A673 (cell line): Measurements from ENCODE around the gene RMI1. TPM values are rescaled to one million over a fixed set of nuclear protein-coding genes. Genes with fewer than 3 reads are reported as not detected.

Experiments used
- BruUV-seq: library from RNA; stranded (reverse); fragments of 400-500 nt; replicated peaks from 2 replicates; lab custom pipeline; 2021; lab: Mats Ljungman, UMichigan
- CTCF ChIA-PET: fragments of 300-600 bp; sonication (Branson Sonifier 250); formaldehyde crosslinking; loops from one replicate; lab custom pipeline; 2022; ENCODE audit warnings: antibody characterized with exemption; lab: Charles Lee
- POLR2A ChIA-PET: fragments of 300-600 bp; sonication (Branson Sonifier 250); formaldehyde crosslinking; loops from one replicate; lab custom pipeline; 2022; ENCODE audit warnings: antibody characterized with exemption; ENCODE audit not compliant: low non-redundant PET; lab: Charles Lee
- DNase-seq: peaks from one replicate; pipeline ENCODE4 v3.0.0-alpha.2; 2015; ENCODE audit warnings: low spot score
- H3K27ac ChIP-seq: fragments of 200-600 bp; sonication (generic); 2 replicates; pipeline ENCODE4 v1.5.1; 2016; ENCODE audit warnings: mixed run types, low read depth, mild to moderate bottlenecking, mixed read lengths, antibody characterized with exemption, low read length; ENCODE audit not compliant: poor library complexity, severe bottlenecking
- H3K27me3 ChIP-seq: fragments of 200-600 bp; sonication (generic); replicated peaks from 2 replicates; pipeline ENCODE4 v1.6.1; 2017; ENCODE audit warnings: mixed run types, low read depth, mild to moderate bottlenecking, mixed read lengths, antibody characterized with exemption, low read length; ENCODE audit not compliant: insufficient read depth, poor library complexity
- H3K36me3 ChIP-seq: fragments of 200-600 bp; sonication (generic); 2 replicates; pipeline ENCODE4 v1.6.1; 2016; ENCODE audit warnings: mixed run types, mild to moderate bottlenecking, mixed read lengths, antibody characterized with exemption, low read length; ENCODE audit not compliant: insufficient read depth, poor library complexity, severe bottlenecking
- H3K4me1 ChIP-seq: fragments of 200-600 bp; sonication (generic); 2 replicates; pipeline ENCODE4 v1.6.1; 2017; ENCODE audit warnings: mixed run types, mild to moderate bottlenecking, mixed read lengths, antibody characterized with exemption, low read length; ENCODE audit not compliant: insufficient read depth, poor library complexity, severe bottlenecking
- H3K4me3 ChIP-seq: fragments of 200-600 bp; sonication (generic); 2 replicates; pipeline ENCODE4 v1.5.1; 2016; ENCODE audit warnings: low read depth, mixed run types, mild to moderate bottlenecking, mixed read lengths, low read length; ENCODE audit not compliant: poor library complexity, severe bottlenecking
- H3K9me3 ChIP-seq: fragments of 200-600 bp; sonication (generic); 2 replicates; pipeline ENCODE4 v1.6.1; 2016; ENCODE audit warnings: mixed run types, low read depth, mild to moderate bottlenecking, mixed read lengths, antibody characterized with exemption, low read length; ENCODE audit not compliant: poor library complexity, severe bottlenecking
- EZH2 ChIP-seq: fragments of 200-600 bp; sonication (generic); IDR thresholded peaks from 2 replicates; pipeline ENCODE4 v1.6.1; 2017; ENCODE audit warnings: borderline replicate concordance, low read depth, mild to moderate bottlenecking, mixed read lengths, antibody characterized with exemption, low read length; ENCODE audit not compliant: poor library complexity, severe bottlenecking
- intact Hi-C: fragments of 100-400 bp; cut with micrococcal nuclease; formaldehyde crosslinking; loops from one replicate; pipeline ENCODE4 v1.10.0; 2022; ENCODE audit not compliant: unreplicated experiment
- total RNA-seq: library from RNA; stranded (reverse); gene quantifications from 2 replicates; pipeline ENCODE4 v1.2.3, GENCODE V29; 2021
- TF ChIP-seq, protein P1 (sequence below): fragments of 300-800, 200-600 bp; sonication (generic); conservative IDR thresholded peaks from 2 replicates; pipeline ENCODE4 v1.5.1; 2017; ENCODE audit warnings: low read depth, mild to moderate bottlenecking, antibody characterized with exemption, low read length, moderate library complexity, mixed read lengths

RMI1 gene
- total RNA-seq, 1 experiment from 2014 or later, result 36.4 TPM

DNA sequence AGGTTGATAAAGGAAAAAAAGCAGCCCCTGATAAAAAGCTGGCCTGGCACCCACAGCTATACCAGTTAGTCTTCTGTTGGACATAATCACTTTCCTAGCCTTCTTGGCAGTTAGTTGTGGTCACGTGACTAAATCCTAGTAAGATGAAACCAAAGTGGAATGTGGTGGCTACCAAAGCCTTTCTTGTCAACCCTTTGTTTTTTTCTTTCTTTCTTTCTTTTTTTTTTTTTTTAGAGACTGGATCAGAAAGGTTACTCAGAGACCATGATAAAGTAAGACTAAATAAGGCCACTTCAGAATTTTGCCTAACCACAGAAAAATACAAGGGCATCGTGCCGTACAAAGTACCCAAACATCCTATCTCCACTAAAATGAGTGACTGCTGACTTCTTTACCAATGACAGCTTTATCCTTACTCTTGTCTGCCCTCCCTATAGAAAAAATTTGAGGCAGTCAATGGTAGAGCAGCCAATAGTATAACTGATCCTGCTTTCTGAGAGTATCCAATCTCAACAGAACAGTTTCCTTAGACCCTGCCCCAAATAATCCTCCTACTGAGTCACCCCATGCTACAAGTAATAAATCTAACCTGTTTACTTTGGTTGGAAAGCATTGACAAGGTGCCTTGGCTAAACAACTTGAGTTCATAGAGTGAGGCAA is 45.2 kb upstream of the RMI1 start:
- TF ChIP-seq EZH2, result no peak
- TF ChIP-seq, protein P1, sequence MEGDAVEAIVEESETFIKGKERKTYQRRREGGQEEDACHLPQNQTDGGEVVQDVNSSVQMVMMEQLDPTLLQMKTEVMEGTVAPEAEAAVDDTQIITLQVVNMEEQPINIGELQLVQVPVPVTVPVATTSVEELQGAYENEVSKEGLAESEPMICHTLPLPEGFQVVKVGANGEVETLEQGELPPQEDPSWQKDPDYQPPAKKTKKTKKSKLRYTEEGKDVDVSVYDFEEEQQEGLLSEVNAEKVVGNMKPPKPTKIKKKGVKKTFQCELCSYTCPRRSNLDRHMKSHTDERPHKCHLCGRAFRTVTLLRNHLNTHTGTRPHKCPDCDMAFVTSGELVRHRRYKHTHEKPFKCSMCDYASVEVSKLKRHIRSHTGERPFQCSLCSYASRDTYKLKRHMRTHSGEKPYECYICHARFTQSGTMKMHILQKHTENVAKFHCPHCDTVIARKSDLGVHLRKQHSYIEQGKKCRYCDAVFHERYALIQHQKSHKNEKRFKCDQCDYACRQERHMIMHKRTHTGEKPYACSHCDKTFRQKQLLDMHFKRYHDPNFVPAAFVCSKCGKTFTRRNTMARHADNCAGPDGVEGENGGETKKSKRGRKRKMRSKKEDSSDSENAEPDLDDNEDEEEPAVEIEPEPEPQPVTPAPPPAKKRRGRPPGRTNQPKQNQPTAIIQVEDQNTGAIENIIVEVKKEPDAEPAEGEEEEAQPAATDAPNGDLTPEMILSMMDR, result no peak
- Histone ChIP-seq H3K27me3 (no peaks in the 10 kb centered on the region), H3K4me1 (peaks cover 46% of the 10 kb centered on the region), H3K4me3 (no peak overlapping the region), H3K9me3 (no peaks in the 10 kb centered on the region), H3K36me3 (no peaks in the 10 kb centered on the region), H3K27ac (peak overlapping the region; percentile 66)
- POLR2A ChIA-PET, result interaction anchor here (0.9 kb wide), 1 partner anchor 329 kb away, joined by 3 read pairs; no protein-coding TSS in a partner anchor
- peak; percentile 75 for DNase-seq
- CTCF ChIA-PET, result no interaction called here
- intact Hi-C loops, result no loop called here
- BruUV-seq, result no TSS peak

DNA sequence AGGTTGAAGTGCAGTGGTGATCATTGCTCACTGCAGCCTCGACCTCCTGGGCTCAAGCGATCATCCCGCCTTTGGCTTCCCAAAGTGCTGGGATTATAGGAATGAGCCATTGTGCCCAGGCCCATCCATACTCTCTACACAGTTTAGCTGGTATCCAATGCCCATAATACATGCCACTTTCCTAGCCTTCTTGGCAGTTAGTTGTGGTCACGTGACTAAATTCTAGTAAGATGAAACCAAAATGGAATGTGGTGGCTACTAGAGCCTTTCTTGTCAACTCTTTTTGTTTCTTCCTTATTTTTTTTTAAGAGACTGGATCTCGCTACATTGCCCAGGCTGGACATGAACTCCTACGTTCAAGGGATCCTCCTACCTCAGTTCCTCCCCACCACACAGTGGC is 44.1 kb upstream of the RMI1 start:
- H3K36me3 ChIP-seq, result no peaks in the 10 kb centered on the region
- no peak overlapping the region for H3K4me3 ChIP-seq
- no peaks in the 10 kb centered on the region for H3K27me3 ChIP-seq
- H3K4me1 ChIP-seq, result peaks cover 41% of the 10 kb centered on the region
- ChIA-PET CTCF (no interaction called here), POLR2A (no interaction called here)
- H3K9me3 ChIP-seq, result no peaks in the 10 kb centered on the region
- TF ChIP-seq, protein P1, result no peak
- TF ChIP-seq EZH2, result no peak
- DNase-seq, result no peak
- BruUV-seq, result no TSS peak
- intact Hi-C loops, result no loop called here
- no peak overlapping the region for H3K27ac ChIP-seq

DNA sequence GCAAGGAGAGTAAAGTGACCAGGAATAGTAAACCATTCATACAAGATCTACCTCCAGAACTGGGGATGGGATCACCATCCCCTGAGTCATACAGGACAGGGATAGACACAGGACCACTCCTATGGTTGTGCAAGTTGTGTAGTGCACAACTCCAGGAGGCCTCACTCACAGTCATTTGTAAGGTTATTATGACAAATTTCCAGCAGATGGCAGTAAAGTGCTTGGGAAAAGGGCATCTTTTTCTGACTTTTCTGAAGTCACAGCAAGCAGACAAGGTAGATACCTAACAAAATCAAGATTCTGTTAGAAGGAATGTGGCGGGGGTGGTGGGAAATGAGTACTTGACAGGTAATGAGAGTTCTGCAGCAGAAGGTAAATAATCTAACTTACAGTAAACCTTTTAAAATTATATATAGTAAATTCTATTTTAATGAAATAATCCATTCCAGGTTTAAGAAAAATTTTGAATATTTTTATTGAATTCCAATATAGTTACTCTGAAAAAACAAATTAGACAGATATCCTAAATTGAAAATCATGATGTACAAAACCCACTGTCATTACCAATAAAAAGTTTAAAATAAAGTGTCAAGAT is 42.6 kb upstream of the RMI1 start:
- POLR2A ChIA-PET, result no interaction called here
- H3K4me1 ChIP-seq, result peaks cover 32% of the 10 kb centered on the region
- TF ChIP-seq, protein P1, result peak; percentile 68
- TF ChIP-seq EZH2, result no peak
- no peak overlapping the region for H3K4me3 ChIP-seq
- H3K27ac ChIP-seq, result no peak overlapping the region
- no peaks in the 10 kb centered on the region for H3K9me3 ChIP-seq
- intact Hi-C loops, result loop anchor here (1.0 kb wide), 3 partner anchors 235 to 377 kb away; no protein-coding TSS in a partner anchor
- DNase-seq, result peak; percentile 83
- H3K27me3 ChIP-seq, result no peaks in the 10 kb centered on the region
- no TSS peak for BruUV-seq
- no peaks in the 10 kb centered on the region for H3K36me3 ChIP-seq
- CTCF ChIA-PET, result interaction anchor here (1.0 kb wide), 1 partner anchor 323 kb away, joined by 4 read pairs; no protein-coding TSS in a partner anchor
